Measurements from ENCODE around the gene CLDN6. TPM values are rescaled to one million over a fixed set of nuclear protein-coding genes. Genes with fewer than 3 reads are reported as not detected.

CLDN6 gene
- total and polyA plus RNA-seq, 2 of the 13 experiments (the other 11 are each of a cell fraction or from before 2014, with no cell fraction given), result 5.9 to 7.6 TPM

- TF ChIP-seq, protein P1, sequence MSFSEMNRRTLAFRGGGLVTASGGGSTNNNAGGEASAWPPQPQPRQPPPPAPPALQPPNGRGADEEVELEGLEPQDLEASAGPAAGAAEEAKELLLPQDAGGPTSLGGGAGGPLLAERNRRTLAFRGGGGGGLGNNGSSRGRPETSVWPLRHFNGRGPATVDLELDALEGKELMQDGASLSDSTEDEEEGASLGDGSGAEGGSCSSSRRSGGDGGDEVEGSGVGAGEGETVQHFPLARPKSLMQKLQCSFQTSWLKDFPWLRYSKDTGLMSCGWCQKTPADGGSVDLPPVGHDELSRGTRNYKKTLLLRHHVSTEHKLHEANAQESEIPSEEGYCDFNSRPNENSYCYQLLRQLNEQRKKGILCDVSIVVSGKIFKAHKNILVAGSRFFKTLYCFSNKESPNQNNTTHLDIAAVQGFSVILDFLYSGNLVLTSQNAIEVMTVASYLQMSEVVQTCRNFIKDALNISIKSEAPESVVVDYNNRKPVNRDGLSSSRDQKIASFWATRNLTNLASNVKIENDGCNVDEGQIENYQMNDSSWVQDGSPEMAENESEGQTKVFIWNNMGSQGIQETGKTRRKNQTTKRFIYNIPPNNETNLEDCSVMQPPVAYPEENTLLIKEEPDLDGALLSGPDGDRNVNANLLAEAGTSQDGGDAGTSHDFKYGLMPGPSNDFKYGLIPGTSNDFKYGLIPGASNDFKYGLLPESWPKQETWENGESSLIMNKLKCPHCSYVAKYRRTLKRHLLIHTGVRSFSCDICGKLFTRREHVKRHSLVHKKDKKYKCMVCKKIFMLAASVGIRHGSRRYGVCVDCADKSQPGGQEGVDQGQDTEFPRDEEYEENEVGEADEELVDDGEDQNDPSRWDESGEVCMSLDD (CRISPR knock-in tag; IDR thresholded peaks at IDR 0.05; ENCODE audit: borderline replicate concordance), result peak; percentile 95
- TF ChIP-seq, protein P2, sequence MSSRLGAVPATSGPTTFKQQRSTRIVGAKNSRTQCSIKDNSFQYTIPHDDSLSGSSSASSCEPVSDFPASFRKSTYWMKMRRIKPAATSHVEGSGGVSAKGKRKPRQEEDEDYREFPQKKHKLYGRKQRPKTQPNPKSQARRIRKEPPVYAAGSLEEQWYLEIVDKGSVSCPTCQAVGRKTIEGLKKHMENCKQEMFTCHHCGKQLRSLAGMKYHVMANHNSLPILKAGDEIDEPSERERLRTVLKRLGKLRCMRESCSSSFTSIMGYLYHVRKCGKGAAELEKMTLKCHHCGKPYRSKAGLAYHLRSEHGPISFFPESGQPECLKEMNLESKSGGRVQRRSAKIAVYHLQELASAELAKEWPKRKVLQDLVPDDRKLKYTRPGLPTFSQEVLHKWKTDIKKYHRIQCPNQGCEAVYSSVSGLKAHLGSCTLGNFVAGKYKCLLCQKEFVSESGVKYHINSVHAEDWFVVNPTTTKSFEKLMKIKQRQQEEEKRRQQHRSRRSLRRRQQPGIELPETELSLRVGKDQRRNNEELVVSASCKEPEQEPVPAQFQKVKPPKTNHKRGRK (CRISPR knock-in tag; IDR thresholded peaks at IDR 0.05), result no peak
- TF ChIP-seq RAD51 (IDR thresholded peaks at IDR 0.05; ENCODE audit: borderline replicate concordance), result no peak
- no peak for TF ChIP-seq HOXA7 (CRISPR knock-in tag; IDR thresholded peaks at IDR 0.05)
- peak; percentile 8 for TF ChIP-seq IKZF4 (CRISPR knock-in tag; IDR thresholded peaks at IDR 0.05; ENCODE audit: borderline replicate concordance, low read depth, not compliant biosample characterization)
- no peak for TF ChIP-seq ZFP62 (CRISPR knock-in tag; IDR thresholded peaks at IDR 0.05)
- TF ChIP-seq ISL2 (CRISPR knock-in tag; IDR thresholded peaks at IDR 0.05), result peak; percentile 71
- peak; percentile 20; the same call in 1 of the 2 replicates for TF ChIP-seq ZZZ3 (CRISPR knock-in tag; IDR thresholded peaks at IDR 0.05; ENCODE audit: borderline replicate concordance)
- no peak for TF ChIP-seq ZNF776 (CRISPR knock-in tag; IDR thresholded peaks at IDR 0.05)
- no peak for TF ChIP-seq ZNF530 (CRISPR knock-in tag; IDR thresholded peaks at IDR 0.05; ENCODE audit: low read depth)
- TF ChIP-seq CSRNP1 (CRISPR knock-in tag; IDR thresholded peaks at IDR 0.05), result no peak; the same call in 1 of the 2 replicates
- TF ChIP-seq ZNF546 (CRISPR knock-in tag; conservative IDR thresholded peaks at IDR 0.05), result peak; percentile 82; the same call in 1 of the 2 replicates
- TF ChIP-seq WIZ (CRISPR knock-in tag; IDR thresholded peaks at IDR 0.05), result no peak
- no peak for TF ChIP-seq ZNF431 (CRISPR knock-in tag; IDR thresholded peaks at IDR 0.05; ENCODE audit: borderline replicate concordance, low read depth)
- peak; percentile 89; the same call in 1 of the 2 replicates for TF ChIP-seq MED13 (CRISPR knock-in tag; IDR thresholded peaks at IDR 0.05)
- TF ChIP-seq, protein P3, sequence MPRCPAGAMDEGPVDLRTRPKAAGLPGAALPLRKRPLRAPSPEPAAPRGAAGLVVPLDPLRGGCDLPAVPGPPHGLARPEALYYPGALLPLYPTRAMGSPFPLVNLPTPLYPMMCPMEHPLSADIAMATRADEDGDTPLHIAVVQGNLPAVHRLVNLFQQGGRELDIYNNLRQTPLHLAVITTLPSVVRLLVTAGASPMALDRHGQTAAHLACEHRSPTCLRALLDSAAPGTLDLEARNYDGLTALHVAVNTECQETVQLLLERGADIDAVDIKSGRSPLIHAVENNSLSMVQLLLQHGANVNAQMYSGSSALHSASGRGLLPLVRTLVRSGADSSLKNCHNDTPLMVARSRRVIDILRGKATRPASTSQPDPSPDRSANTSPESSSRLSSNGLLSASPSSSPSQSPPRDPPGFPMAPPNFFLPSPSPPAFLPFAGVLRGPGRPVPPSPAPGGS (CRISPR knock-in tag; IDR thresholded peaks at IDR 0.05), result peak; percentile 53; the same call in 1 of the 2 replicates
- no peak for TF ChIP-seq PCBP2 (optimal IDR thresholded peaks at IDR 0.05; ENCODE audit: low read depth, low read length, poor library complexity, severe bottlenecking)
- TF ChIP-seq, protein P4, sequence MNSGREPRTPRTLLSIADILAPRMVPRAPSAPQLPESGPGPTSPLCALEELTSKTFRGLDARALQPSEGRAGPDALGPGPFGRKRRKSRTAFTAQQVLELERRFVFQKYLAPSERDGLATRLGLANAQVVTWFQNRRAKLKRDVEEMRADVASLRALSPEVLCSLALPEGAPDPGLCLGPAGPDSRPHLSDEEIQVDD (CRISPR knock-in tag; IDR thresholded peaks at IDR 0.05; ENCODE audit: borderline replicate concordance), result no peak
- peak; percentile 42 for TF ChIP-seq JARID2 (CRISPR knock-in tag; IDR thresholded peaks at IDR 0.05; ENCODE audit: insufficient replicate concordance)
- TF ChIP-seq U2AF2 (IDR thresholded peaks at IDR 0.05; ENCODE audit: low read depth, low read length), result no peak
- peak in 1 of 2 experiments; percentile 67; a peak in 3 of 4 replicates for TF ChIP-seq POLR2A (IDR thresholded peaks at IDR 0.05; ENCODE audit: insufficient read depth in 1 of 2, low read depth in 2 of 2, low read length in 2 of 2)
These were observed 2.8 kb upstream of the CLDN6 start (continued) for GRCh38 chr16:3020604-3021448.
